GM12865 (cell line): ENCODE data around the gene CYP26B1.

Experiments
- DNase-seq: peaks from one replicate; pipeline ENCODE4 v3.0.0; 2010; ENCODE audit warnings: low read depth
- H3K4me3 ChIP-seq: 2 replicates; pipeline ENCODE4 v1.5.1; 2011; ENCODE audit warnings: mild to moderate bottlenecking, low read depth, low read length, control low read depth
- CTCF ChIP-seq: IDR thresholded peaks from 2 replicates; pipeline ENCODE4 v1.5.1; 2011; ENCODE audit warnings: low read length, control low read depth, low read depth, inconsistent platforms; ENCODE audit not compliant: insufficient read depth; ENCODE audit errors: missing control alignments

Gene CYP26B1

GRCh38 chr2:72129681-72130340, 17.9 kb downstream of the CYP26B1 start:
- DNase-seq = no peak
- no peak for TF ChIP-seq CTCF
- no peak overlapping the region for H3K4me3 ChIP-seq

- no peak for DNase-seq
- no peak overlapping the region for H3K4me3 ChIP-seq
- TF ChIP-seq CTCF = no peak
These were observed 18.8 kb downstream of the CYP26B1 start for GRCh38 chr2:72128843-72129227.

- DNase-seq = no peak
- H3K4me3 ChIP-seq = no peak overlapping the region
- no peak for TF ChIP-seq CTCF
These were observed 19.4 kb downstream of the CYP26B1 start for GRCh38 chr2:72128059-72128842.

GRCh38 chr2:72127401-72128058, 20.1 kb downstream of the CYP26B1 start:
- no peak for TF ChIP-seq CTCF
- H3K4me3 ChIP-seq = no peak overlapping the region
- DNase-seq = no peak

- TF ChIP-seq CTCF = no peak
- H3K4me3 ChIP-seq = no peak overlapping the region
- no peak for DNase-seq
These were observed 21.2 kb downstream of the CYP26B1 start for GRCh38 chr2:72126186-72127100.

- TF ChIP-seq CTCF = no peak
- H3K4me3 ChIP-seq = no peak overlapping the region
- no peak for DNase-seq
These were observed 23.3 kb downstream of the CYP26B1 start for GRCh38 chr2:72124376-72124775.
